Mucosa of stomach (tissue), 1 donor: Measurements from ENCODE around the gene ZNF229.
"Not testable (repeated sequence)": the region's sequence is repeated elsewhere in the genome, so short reads cannot be mapped to it uniquely, and the experiment has no call there.

ENCODE experiments used
- H3K27me3 ChIP-seq: one replicate; pipeline ENCODE4 v1.7.0; 2013; ENCODE audit warnings: mild to moderate bottlenecking, low read length; ENCODE audit not compliant: control insufficient read depth, insufficient read depth
- H3K36me3 ChIP-seq: one replicate; pipeline ENCODE4 v1.7.0; 2013; ENCODE audit warnings: low read length; ENCODE audit not compliant: control insufficient read depth, insufficient read depth
- H3K4me1 ChIP-seq: one replicate; pipeline ENCODE4 v1.7.0; 2013; ENCODE audit warnings: mild to moderate bottlenecking, low read length; ENCODE audit not compliant: control insufficient read depth, insufficient read depth
- H3K4me3 ChIP-seq: one replicate; pipeline ENCODE4 v1.7.0; 2013; ENCODE audit warnings: low read length
- H3K9ac ChIP-seq: one replicate; pipeline ENCODE4 v1.7.0; 2013; ENCODE audit warnings: mild to moderate bottlenecking, low read length, moderate library complexity
- H3K9me3 ChIP-seq: one replicate; pipeline ENCODE4 v1.7.0; 2013; ENCODE audit warnings: mild to moderate bottlenecking, low read length, moderate library complexity; ENCODE audit not compliant: control insufficient read depth
- donor health status: Pancreatic carcinoma.

The ZNF229 gene

DNA sequence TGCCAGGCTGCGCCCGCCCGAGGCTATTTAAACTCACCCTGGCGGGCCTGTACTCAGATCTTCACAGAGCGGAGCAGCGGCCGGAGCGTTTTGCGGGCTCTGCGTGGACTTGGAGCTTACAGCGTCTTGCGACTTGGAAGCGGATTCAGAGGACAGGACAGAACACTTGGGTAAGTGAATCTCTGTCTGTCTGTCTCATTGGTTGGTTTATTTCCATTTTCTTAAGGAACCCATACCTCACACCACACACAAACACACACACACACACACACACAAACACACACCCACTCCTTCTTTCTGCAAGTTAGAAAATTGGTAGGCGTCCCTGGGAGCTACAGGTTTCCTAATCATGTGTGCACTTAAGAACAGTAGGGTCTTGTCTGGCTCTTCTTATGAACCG, 32.7 kb downstream of the ZNF229 start:
- H3K9me3 ChIP-seq, H3K9ac ChIP-seq, H3K27me3 ChIP-seq, H3K36me3 ChIP-seq, H3K4me3 ChIP-seq, H3K4me1 ChIP-seq: not testable (repeated sequence)

DNA sequence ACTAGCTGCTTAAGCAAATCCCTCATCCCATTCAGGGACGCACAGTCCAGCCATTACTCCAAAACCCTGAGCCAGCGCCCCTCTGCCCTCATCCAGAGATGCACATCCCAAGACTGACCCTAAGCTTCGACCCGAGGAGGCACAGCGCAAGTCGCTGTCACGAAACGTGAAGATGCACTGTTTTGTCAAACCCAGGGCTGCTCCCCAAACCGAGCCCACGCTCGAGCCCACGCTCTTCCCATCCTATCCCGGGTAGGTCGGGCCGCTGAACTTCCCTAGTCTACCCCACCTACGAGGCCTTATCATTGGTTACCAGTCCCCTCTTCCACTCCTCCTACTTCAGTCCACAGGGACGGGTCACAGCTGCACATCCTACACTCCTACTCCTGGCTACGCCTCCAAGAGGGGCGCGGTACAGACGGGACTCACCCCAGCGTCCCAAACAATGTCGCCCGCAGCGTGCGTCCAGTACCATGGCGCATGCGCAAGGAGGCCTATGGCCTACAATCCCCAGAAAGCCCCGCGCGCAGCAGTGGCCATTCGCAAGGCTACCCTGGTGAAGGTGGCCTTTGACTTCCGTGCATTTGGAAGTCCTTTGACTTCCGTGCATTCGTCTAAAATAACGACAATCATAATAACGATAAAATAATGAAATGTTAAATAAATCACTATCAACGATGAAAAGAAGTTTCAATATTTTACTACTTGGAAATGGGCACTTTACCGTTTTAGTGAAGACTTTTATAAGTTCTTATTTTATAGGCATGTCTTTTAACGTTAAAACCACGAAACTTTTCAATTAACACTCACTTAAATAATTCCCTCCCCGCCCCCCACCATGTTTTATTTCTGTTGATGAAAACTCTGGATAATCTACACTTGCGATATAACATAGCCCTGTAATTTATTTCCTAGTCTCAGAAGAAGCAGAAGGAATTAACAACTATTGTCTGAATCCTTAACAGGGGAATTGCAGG, 46.8 kb downstream of the ZNF229 start, which contains the start of gene ZNF285:
Gene ZNF285, minus strand, starts transcription at position 470 of the 977 bp plus-strand sequence. CDS start 4,395 bp downstream, outside the sequence.
- Histone ChIP-seq H3K4me1 (no peaks in the 10 kb centered on the region), H3K9ac (no peak within 1 kb of the TSS), H3K27me3 (no peaks in the 10 kb centered on the region), H3K9me3 (no peaks in the 10 kb centered on the region), H3K4me3 (peak within 1 kb of the TSS; percentile 16), H3K36me3 (no peaks in the 10 kb centered on the region)

DNA sequence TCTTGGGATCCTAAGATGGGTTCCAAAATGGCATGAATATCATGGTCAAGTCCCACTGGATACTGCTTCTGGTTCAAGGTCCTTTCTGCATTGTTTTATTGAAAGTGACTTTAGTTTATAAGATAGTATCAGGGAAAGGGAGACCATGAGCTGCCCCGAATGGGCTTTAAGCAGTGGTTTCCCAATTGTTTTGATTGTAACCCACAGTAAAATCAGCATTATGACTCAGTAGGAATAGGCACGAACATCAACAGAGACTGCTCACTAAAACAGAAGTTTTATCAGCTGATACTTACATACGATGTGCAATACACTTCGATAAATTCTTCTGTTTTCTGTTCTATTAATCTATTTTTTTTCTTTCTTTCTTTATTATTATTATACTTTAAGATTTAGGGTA, 59.0 kb downstream of the ZNF229 start:
- H3K27me3 ChIP-seq, H3K9me3 ChIP-seq, H3K4me3 ChIP-seq, H3K4me1 ChIP-seq, H3K9ac ChIP-seq, H3K36me3 ChIP-seq: not testable (repeated sequence)
